H9 (cell line): ENCODE measurements around the gene ZNF474. TPM values are rescaled to one million over a fixed set of nuclear protein-coding genes. Genes with fewer than 3 reads are reported as not detected.

ENCODE experiments used
- DNase-seq: peaks from one replicate; pipeline ENCODE4 v3.0.0-alpha.2; 2017
- H2AFZ ChIP-seq: one replicate; pipeline ENCODE4 v1.6.1; 2013; ENCODE audit warnings: mild to moderate bottlenecking, low read length, control low read depth, moderate library complexity
- H2AK5ac ChIP-seq: 2 replicates; pipeline ENCODE4 v1.6.1; 2013; ENCODE audit warnings: low read length, control low read depth, mixed read lengths; ENCODE audit not compliant: insufficient read length
- H2BK120ac ChIP-seq: one replicate; pipeline ENCODE4 v1.6.1; 2013; ENCODE audit warnings: low read depth, mild to moderate bottlenecking, low read length, control low read depth, inconsistent platforms; ENCODE audit not compliant: poor library complexity, severe bottlenecking
- H2BK12ac ChIP-seq: 2 replicates; pipeline ENCODE4 v1.6.1; 2013; ENCODE audit warnings: low read length, control low read depth, mixed read lengths, low read depth; ENCODE audit not compliant: insufficient read length
- H2BK15ac ChIP-seq: 2 replicates; pipeline ENCODE4 v1.6.1; 2013; ENCODE audit warnings: low read depth, low read length, control low read depth
- H2BK20ac ChIP-seq: one replicate; pipeline ENCODE4 v1.6.1; 2013; ENCODE audit warnings: low read depth, mild to moderate bottlenecking, low read length, control low read depth, inconsistent platforms; ENCODE audit not compliant: poor library complexity, severe bottlenecking
- H2BK5ac ChIP-seq: 2 replicates; pipeline ENCODE4 v1.6.1; 2013; ENCODE audit warnings: low read length, control low read depth, mixed read lengths; ENCODE audit not compliant: insufficient read length
- H3K14ac ChIP-seq: 2 replicates; pipeline ENCODE4 v1.6.1; 2013; ENCODE audit warnings: low read length, control low read depth; ENCODE audit not compliant: insufficient read depth
- H3K18ac ChIP-seq: 2 replicates; pipeline ENCODE4 v1.6.1; 2013; ENCODE audit warnings: low read depth, mild to moderate bottlenecking, mixed read lengths, low read length, control low read depth; ENCODE audit not compliant: insufficient read length
- H3K23ac ChIP-seq: 2 replicates; pipeline ENCODE4 v1.6.1; 2013; ENCODE audit warnings: low read length, control low read depth, mixed read lengths, low read depth; ENCODE audit not compliant: insufficient read length
- H3K23me2 ChIP-seq: 2 replicates; pipeline ENCODE4 v1.6.1; 2013; ENCODE audit warnings: low read depth, mild to moderate bottlenecking, mixed read lengths, low read length, control low read depth; ENCODE audit not compliant: insufficient read length, poor library complexity, severe bottlenecking
- H3K27ac ChIP-seq: 2 replicates; pipeline ENCODE4 v1.5.1; 2013; ENCODE audit warnings: low read length, control low read depth, mixed read lengths, low read depth; ENCODE audit not compliant: insufficient read length
- H3K27me3 ChIP-seq: 2 replicates; pipeline ENCODE4 v1.6.1; 2013; ENCODE audit warnings: low read length, control low read depth, inconsistent platforms; ENCODE audit not compliant: insufficient read depth
- H3K4ac ChIP-seq: 2 replicates; pipeline ENCODE4 v1.6.1; 2013; ENCODE audit warnings: low read depth, mild to moderate bottlenecking, control low read depth, inconsistent platforms, low read length, moderate library complexity
- H3K4me1 ChIP-seq: 2 replicates; pipeline ENCODE4 v1.6.1; 2013; ENCODE audit warnings: low read length, control low read depth, inconsistent platforms; ENCODE audit not compliant: insufficient read depth
- H3K4me2 ChIP-seq: 2 replicates; pipeline ENCODE4 v1.6.1; 2013; ENCODE audit warnings: low read length, control low read depth, mixed read lengths; ENCODE audit not compliant: insufficient read length, insufficient read depth
- H3K56ac ChIP-seq: 2 replicates; pipeline ENCODE4 v1.6.1; 2013; ENCODE audit warnings: low read depth, mild to moderate bottlenecking, mixed read lengths, low read length, control low read depth; ENCODE audit not compliant: insufficient read length
- H3K79me1 ChIP-seq: 2 replicates; pipeline ENCODE4 v1.6.1; 2013; ENCODE audit warnings: low read depth, mild to moderate bottlenecking, moderate library complexity, low read length, control low read depth, inconsistent platforms; ENCODE audit not compliant: insufficient read depth, poor library complexity, severe bottlenecking
- H3K79me2 ChIP-seq: 2 replicates; pipeline ENCODE4 v1.6.1; 2013; ENCODE audit warnings: low read length, control low read depth, inconsistent platforms; ENCODE audit not compliant: insufficient read depth
- H3K9ac ChIP-seq: 2 replicates; pipeline ENCODE4 v1.6.1; 2013; ENCODE audit warnings: low read length, control low read depth, mixed read lengths; ENCODE audit not compliant: insufficient read length; ENCODE audit errors: extremely low read depth
- H3K9me3 ChIP-seq: one replicate; pipeline ENCODE4 v1.6.1; 2013; ENCODE audit warnings: low read depth, low read length, inconsistent platforms; ENCODE audit not compliant: control insufficient read depth
- H3T11ph ChIP-seq: one replicate; pipeline ENCODE4 v1.6.1; 2013; ENCODE audit warnings: mild to moderate bottlenecking, low read length, control low read depth, inconsistent platforms
- H4K20me1 ChIP-seq: one replicate; pipeline ENCODE4 v1.6.1; 2013; ENCODE audit not compliant: control insufficient read depth, insufficient read length, insufficient read depth
- H4K5ac ChIP-seq: 2 replicates; pipeline ENCODE4 v1.6.1; 2013; ENCODE audit warnings: low read depth, mild to moderate bottlenecking, mixed read lengths, low read length, control low read depth; ENCODE audit not compliant: insufficient read length
- H4K8ac ChIP-seq: replicated peaks from 2 replicates; pipeline ENCODE4 v1.6.1; 2013; ENCODE audit warnings: low read length, control low read depth, mixed read lengths, low read depth; ENCODE audit not compliant: insufficient read length
- H4K91ac ChIP-seq: 2 replicates; pipeline ENCODE4 v1.6.1; 2013; ENCODE audit warnings: low read depth, mild to moderate bottlenecking, moderate library complexity, mixed read lengths, low read length, control low read depth; ENCODE audit not compliant: insufficient read length
- H3K27ac Mint-ChIP-seq, 3 experiments: 2 replicates in 2 of 3; 3 replicates in 1 of 3; pipeline ENCODE4 v1.8.0; 2020 to 2021; ENCODE audit warnings: mixed read lengths in 3 of 3, mild to moderate bottlenecking in 1 of 3, moderate library complexity in 1 of 3
- H3K27me3 Mint-ChIP-seq: 2 replicates; pipeline ENCODE4 v1.8.0; 2021; ENCODE audit warnings: low read depth, mild to moderate bottlenecking, moderate library complexity, mixed read lengths
- H3K36me3 Mint-ChIP-seq, 3 experiments: 2 replicates in 2 of 3; 3 replicates in 1 of 3; pipeline ENCODE4 v1.8.0; 2020 to 2021; ENCODE audit warnings: low read depth in 3 of 3, mixed read lengths in 3 of 3; ENCODE audit not compliant: insufficient read depth in 1 of 3
- H3K4me1 Mint-ChIP-seq, 2 experiments: 2 replicates each; pipeline ENCODE4 v1.8.0; 2020; ENCODE audit warnings: mixed read lengths in 2 of 2
- H3K4me3 Mint-ChIP-seq, 2 experiments: 2 replicates in 1 of 2; 3 replicates in 1 of 2; pipeline ENCODE4 v1.8.0; 2020 to 2021; ENCODE audit warnings: mild to moderate bottlenecking in 2 of 2, mixed read lengths in 2 of 2, moderate library complexity in 1 of 2
- H3K9me3 Mint-ChIP-seq, 2 experiments: 2 replicates in 1 of 2; 3 replicates in 1 of 2; pipeline ENCODE4 v1.8.0; 2020; ENCODE audit warnings: mild to moderate bottlenecking in 2 of 2, mixed read lengths in 2 of 2, moderate library complexity in 1 of 2
- WGBS: extraction: QIAGEN DNeasy Blood & Tissue Kit; methylation state at CpG from one replicate; pipeline ENCODE4 v1.1.7; 2013; ENCODE audit warnings: missing lambda C conversion rate, low lambda C conversion rate, mixed read lengths; ENCODE audit not compliant: insufficient read length; ENCODE audit errors: extremely low coverage; 5-methylcytosine and 5-hydroxymethylcytosine counted together
- total RNA-seq: library from RNA; stranded (reverse); gene quantifications from 2 replicates; pipeline ENCODE4 v1.2.1, GENCODE V29; 2021
- TF ChIP-seq, protein P1 (sequence below): fragments of 200-600 bp; sonication (generic); conservative IDR thresholded peaks from 3 replicates; pipeline ENCODE4 v1.8.0; 2021; ENCODE audit warnings: antibody characterized with exemption, mild to moderate bottlenecking

The ZNF474 gene
- total RNA-seq, 1 experiment from 2014 or later, result not detected

DNA sequence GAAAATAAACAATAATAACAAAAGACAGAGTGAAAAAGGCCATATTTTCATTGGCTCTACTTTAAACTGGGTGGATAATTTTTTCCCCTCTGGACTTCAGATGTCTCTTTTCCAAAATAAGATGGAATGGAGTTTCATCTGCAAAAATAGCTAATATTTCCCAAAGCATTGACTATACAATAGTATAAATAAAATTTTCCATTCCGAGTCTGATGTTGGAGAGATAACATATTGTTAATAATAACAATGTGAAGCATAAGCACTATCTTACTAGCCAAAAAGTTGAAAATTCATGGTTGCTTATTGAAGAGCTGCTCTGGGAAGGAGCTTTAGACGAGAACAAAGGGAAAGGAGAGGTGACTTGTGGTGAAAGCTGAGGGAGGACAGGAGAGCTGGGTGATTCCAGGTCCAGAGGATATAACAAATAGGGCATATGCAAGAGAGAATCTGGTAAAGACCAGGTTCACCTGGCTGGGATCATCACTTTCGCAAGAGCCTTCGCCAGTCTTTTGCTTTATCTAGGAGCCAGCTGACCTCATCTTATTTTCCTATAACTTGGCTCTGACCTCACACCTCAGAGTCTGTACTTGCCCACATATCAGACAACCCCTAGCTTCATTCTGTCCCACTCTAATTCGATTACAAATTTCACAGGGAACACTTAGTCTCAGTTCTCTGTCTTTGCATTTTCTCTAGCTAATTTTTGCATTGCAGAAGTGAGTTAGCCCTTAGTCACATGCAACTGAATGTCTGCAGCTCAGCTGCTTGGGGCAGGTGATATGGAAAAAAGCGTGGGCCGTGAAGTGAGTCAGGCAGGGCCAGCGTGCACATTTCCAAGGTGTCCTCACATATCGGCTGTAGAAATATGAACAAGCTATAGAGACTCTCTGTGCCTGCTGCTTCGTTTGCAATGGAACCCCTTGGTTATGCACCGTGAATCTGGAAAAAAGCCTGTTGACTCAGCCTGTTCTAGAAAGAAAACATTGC, 7.6 kb upstream of the ZNF474 start:
- Histone ChIP-seq H4K5ac (no peak overlapping the region), H4K91ac (no peak overlapping the region), H4K8ac (no peak overlapping the region), H3K4me1 (peaks cover 7% of the 10 kb centered on the region; the same call in 1 of the 2 replicates), H3K9ac (no peak overlapping the region), H3K23me2 (no peaks in the 10 kb centered on the region), H3K14ac (no peak overlapping the region), H3K18ac (no peak overlapping the region), H4K20me1 (no peaks in the 10 kb centered on the region), H3K4me2 (no peak overlapping the region), H2BK5ac (no peak overlapping the region), H3K27me3 (no peaks in the 10 kb centered on the region), H3K23ac (no peak overlapping the region), H3K79me1 (no peaks in the 10 kb centered on the region), H2AK5ac (no peak overlapping the region), H2BK120ac (no peak overlapping the region), H3T11ph (no peak overlapping the region), H2BK12ac (no peak overlapping the region), H2BK20ac (no peak overlapping the region), H3K27ac (no peak overlapping the region), H3K79me2 (no peaks in the 10 kb centered on the region), H3K9me3 (no peaks in the 10 kb centered on the region), H2AFZ (no peak overlapping the region), H2BK15ac (no peak overlapping the region), H3K56ac (no peak overlapping the region), H3K4ac (no peak overlapping the region)
- TF ChIP-seq, protein P1, sequence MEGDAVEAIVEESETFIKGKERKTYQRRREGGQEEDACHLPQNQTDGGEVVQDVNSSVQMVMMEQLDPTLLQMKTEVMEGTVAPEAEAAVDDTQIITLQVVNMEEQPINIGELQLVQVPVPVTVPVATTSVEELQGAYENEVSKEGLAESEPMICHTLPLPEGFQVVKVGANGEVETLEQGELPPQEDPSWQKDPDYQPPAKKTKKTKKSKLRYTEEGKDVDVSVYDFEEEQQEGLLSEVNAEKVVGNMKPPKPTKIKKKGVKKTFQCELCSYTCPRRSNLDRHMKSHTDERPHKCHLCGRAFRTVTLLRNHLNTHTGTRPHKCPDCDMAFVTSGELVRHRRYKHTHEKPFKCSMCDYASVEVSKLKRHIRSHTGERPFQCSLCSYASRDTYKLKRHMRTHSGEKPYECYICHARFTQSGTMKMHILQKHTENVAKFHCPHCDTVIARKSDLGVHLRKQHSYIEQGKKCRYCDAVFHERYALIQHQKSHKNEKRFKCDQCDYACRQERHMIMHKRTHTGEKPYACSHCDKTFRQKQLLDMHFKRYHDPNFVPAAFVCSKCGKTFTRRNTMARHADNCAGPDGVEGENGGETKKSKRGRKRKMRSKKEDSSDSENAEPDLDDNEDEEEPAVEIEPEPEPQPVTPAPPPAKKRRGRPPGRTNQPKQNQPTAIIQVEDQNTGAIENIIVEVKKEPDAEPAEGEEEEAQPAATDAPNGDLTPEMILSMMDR, result no peak
- no peaks in the 10 kb centered on the region for H3K36me3 Mint-ChIP-seq
- WGBS, result no CpG with 5 or more reads among the region's 11 CpGs
- H3K9me3 Mint-ChIP-seq, result no peaks in the 10 kb centered on the region; a peak in 1 of 5 replicates
- H3K27me3 Mint-ChIP-seq, result no peaks in the 10 kb centered on the region
- peaks cover 21 to 23% of the 10 kb centered on the region in 2 experiments for H3K4me1 Mint-ChIP-seq
- DNase-seq, result no peak
- H3K4me3 Mint-ChIP-seq, result no peak overlapping the region
- peak overlapping the region in 2 of 3 experiments; percentile 33 to 51; a peak in 2 of 7 replicates for H3K27ac Mint-ChIP-seq
